Thoracic aorta endothelial cell (primary cell): ENCODE results near the gene MAGEA11. TPM values are rescaled to one million over a fixed set of nuclear protein-coding genes. Genes with fewer than 3 reads are reported as not detected.

Experiments used
- small RNA-seq: library from RNA; depleted of rRNA; stranded (forward); fragments of <200 nt; gene quantifications from one replicate; pipeline ENCODE3, GENCODE V24; 2012
- total RNA-seq: library from RNA; depleted of rRNA; stranded (reverse); fragments of >200 nt; gene quantifications from 2 replicates; pipeline ENCODE4 v1.2.3, GENCODE V29; 2012

Gene MAGEA11, protein sequence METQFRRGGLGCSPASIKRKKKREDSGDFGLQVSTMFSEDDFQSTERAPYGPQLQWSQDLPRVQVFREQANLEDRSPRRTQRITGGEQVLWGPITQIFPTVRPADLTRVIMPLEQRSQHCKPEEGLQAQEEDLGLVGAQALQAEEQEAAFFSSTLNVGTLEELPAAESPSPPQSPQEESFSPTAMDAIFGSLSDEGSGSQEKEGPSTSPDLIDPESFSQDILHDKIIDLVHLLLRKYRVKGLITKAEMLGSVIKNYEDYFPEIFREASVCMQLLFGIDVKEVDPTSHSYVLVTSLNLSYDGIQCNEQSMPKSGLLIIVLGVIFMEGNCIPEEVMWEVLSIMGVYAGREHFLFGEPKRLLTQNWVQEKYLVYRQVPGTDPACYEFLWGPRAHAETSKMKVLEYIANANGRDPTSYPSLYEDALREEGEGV
- not detected in 2 replicates for total RNA-seq

DNA sequence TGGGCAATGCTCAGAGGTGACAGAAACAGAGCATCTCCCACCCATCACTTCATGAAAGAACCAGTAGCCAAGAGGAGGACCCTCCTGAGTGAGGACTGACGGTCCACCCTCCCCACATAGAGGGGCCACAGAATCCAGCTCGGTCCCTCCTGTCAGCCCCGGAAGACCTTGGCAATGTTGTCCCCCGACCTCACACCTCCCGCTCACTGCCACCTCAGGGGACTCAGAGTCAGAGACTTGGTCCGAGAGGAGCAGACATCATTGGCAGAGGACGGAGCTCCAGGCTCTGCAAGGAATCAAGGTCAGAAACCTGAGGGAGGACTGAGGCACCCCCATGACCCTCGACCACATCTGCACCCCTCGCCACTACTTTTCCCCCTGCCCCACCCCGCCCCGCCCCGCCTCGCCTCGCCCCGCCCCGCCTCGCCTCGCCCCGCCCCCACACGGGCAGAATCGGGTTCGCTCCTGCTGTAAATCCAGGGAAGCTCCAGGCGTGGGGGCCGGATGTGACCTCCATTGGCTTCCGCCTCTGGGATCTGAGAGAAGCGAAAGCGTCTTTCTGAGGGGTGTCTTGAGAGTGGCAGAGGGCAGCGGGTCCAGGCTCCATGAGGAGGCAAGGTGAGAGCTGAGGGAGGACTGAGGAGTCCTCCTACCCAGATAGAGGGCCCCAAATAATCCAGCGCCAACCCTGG is at the start of gene MAGEA11:
Gene MAGEA11 (plus strand): TSS at position 516 of the 692 bp plus-strand sequence. CDS start 1,100 bp downstream, outside the sequence.

Small RNA genes lying within 50 kb of the gene (small RNA-seq; reads per million reads assigned to genes)
- not detected for gene AC244098.1
- not detected for gene AC244098.2
- gene AC244098.3, result not detected

Other genes with a start within 250 kb of the MAGEA11 start
- gene IDS, start 206.8 kb upstream of the MAGEA11 start, total RNA-seq, result 31.5 and 38.4 TPM in 2 replicates
- gene EOLA1, start 171.0 kb upstream of the MAGEA11 start, total RNA-seq, result 11.8 and 12.1 TPM in 2 replicates
- gene HSFX3, start 162.1 kb upstream of the MAGEA11 start, total RNA-seq, result not detected in 2 replicates
- gene MAGEA9B, start 124.6 kb upstream of the MAGEA11 start, total RNA-seq, result not detected in 2 replicates
- 0.13 TPM in 1 of 2 replicates, not detected in the other for gene HSFX2, start 116.7 kb upstream of the MAGEA11 start, total RNA-seq
- 12.5 and 13.0 TPM in 2 replicates for gene TMEM185A, start 80.3 kb upstream of the MAGEA11 start, total RNA-seq
- gene HSFX1, start 62.0 kb downstream of the MAGEA11 start, total RNA-seq, result 0.43 and 0.53 TPM in 2 replicates
- not detected in 2 replicates for gene MAGEA9, start 69.9 kb downstream of the MAGEA11 start, total RNA-seq
- not detected in 2 replicates for gene MAGEA8, start 169.1 kb downstream of the MAGEA11 start, total RNA-seq
- gene HSFX4, start 217.5 kb downstream of the MAGEA11 start, total RNA-seq, result not detected in 2 replicates
- 19.7 and 26.2 TPM in 2 replicates for gene EOLA2, start 226.4 kb downstream of the MAGEA11 start, total RNA-seq